Right ventricle myocardium superior (tissue), 1 donor: ENCODE data around the gene TTN. TPM values are rescaled to one million over a fixed set of nuclear protein-coding genes. Genes with fewer than 3 reads are reported as not detected.
"Not testable (repeated sequence)": the region's sequence is repeated elsewhere in the genome, so short reads cannot be mapped to it uniquely, and the experiment has no call there.

Experiments
- ATAC-seq: fragments of 200-7000 bp; cut with Tn5 transposase; one replicate; pipeline ENCODE4 v1.9.1; 2020; ENCODE audit warnings: mild to moderate bottlenecking; ENCODE audit not compliant: poor library complexity
- DNase-seq: peaks from one replicate; pipeline ENCODE4 v3.0.0-alpha.2; 2020
- intact Hi-C: fragments of 100-400 bp; cut with DNase I; formaldehyde crosslinking; loops from one replicate; pipeline ENCODE4 v1.11.2; 2022
- total RNA-seq: library from RNA; stranded (reverse); fragmentation: NEBNext Ultra II Directional; extraction: Animal tissue kit (Norgen Biotek cat#: 25700); gene quantifications from one replicate; pipeline ENCODE4 v1.2.1, GENCODE V29; 2021
- donor health status: DM: no; HTN: yes; CAD: no; lungs with severe emphysema.

The TTN gene
- total RNA-seq, 1 donor from 2014 or later, result 3,113 TPM

DNA sequence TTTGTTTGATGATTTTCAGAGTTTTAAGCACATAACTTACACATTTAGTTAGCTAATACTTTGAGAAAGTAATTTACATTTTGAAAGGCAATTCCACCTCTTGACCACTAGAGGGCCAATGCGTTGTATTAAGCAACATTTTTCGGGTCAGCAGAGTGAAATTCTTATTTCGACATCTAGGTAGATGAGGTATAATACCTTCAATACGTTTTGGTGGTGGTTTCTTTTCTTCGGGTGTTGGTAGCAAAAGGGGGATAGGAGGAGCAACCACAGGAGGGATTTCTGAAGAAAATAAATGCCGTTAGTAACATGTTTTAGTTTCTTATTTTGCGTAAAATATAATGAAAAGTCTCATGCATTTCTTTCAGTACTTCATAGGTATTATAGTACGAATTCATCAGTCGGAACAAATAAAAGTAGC is 106.3 kb downstream of the TTN start:
- ATAC-seq (no peak), DNase-seq (no peak)
- intact Hi-C loops, result no loop called here

DNA sequence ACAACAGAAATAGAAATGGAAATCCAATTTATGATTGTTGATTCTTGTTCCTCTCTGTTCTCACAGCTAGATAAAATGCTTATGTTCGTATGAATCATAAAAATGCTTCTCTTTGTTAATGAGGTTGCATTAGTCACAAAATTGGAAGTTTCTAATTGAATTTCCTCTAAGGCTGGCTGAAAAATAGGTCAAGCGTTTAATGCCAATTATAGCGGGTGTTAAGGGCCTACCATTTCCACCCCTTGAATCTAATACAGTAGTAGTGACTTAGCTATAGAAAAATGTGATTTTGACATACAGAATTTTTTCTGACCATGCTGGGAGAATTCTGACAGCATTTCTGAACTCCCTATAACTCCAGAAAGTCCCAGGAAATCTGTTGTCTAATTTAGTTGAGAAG is 107.1 kb downstream of the TTN start:
- no peak for DNase-seq
- no peak for ATAC-seq
- intact Hi-C loops, result no loop called here

DNA sequence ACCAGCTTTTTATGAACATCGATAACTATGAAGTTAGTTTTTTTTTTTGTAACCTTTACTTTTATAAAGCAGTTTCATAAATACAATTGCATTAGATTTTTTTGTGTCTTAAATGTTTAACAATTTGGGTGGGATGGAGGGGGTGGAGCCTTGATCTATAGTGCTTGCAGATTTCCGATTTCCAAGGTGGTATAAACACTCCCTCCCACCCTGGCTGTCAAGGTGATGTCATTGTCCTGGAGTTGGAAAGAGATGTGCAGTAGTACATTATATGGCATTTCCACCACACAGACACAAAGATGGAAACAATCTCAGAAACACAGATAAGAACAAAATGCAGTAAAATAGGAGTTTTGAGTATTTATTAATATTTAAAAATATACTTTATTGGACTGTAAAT is 114.4 kb downstream of the TTN start:
- intact Hi-C loops, result no loop called here
- no peak for ATAC-seq

DNA sequence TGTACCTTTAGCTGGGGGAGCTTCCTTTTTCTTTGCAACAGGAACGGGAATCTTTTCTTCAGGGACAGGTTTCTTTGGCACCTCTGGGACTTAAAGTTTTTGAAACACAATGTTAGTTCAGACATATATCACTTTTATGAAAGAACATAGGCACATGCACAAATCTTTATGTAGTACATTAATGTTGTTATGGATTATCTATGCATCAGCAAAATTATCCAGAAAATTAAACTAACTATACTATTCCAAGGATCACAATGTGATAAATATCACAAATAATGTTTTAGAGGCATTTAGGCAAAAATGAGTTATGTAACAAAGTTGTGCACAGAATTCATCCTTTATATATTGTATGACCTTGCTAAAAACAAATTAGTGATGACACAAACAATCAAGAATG is 117.4 kb downstream of the TTN start:
- ATAC-seq, result no peak
- intact Hi-C loops, result no loop called here
- no peak for DNase-seq

More for the DNA sequence above, 114.4 kb downstream of the TTN start:
- DNase-seq, result no peak

DNA sequence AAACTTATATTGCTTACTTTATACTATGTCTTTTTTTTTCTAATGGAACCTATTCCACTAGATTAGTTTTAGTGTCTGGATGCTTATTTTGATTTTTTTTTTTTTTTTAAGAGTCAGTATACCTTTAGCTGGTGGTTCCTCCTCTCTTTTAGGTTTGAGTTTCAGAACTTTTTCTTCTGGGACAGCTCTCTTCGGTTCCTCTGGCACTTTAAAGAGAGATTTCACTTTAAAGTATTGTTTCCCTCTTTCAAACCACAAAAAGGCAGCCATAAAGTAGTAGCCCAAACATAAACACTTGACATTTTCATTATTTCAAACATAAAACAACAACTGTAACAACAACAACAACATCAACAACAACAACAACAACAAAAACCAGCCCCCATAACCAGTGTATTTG is 123.3 kb downstream of the TTN start:
- DNase-seq, result no peak
- ATAC-seq, result no peak
- intact Hi-C loops, result no loop called here

DNA sequence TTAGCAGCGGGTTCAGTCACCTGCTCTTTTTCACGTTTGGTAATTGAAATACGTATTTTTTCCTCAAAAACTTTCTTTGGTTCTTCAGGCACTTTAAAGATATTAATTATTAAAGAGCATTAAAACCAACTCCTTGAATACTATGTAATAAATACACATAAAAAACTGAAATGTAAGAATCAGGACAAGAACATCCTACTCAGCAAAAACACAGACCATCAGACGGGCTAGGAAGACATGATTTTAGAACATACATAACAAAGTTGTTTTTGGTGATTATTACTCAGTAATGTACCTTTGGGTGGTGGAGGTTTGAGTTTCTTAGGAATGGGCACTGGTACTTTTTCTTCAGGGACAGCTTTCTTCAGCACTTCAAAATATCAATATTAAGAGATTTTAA is 126.1 kb downstream of the TTN start:
- ATAC-seq, result no peak
- intact Hi-C loops, result no loop called here
- no peak for DNase-seq

DNA sequence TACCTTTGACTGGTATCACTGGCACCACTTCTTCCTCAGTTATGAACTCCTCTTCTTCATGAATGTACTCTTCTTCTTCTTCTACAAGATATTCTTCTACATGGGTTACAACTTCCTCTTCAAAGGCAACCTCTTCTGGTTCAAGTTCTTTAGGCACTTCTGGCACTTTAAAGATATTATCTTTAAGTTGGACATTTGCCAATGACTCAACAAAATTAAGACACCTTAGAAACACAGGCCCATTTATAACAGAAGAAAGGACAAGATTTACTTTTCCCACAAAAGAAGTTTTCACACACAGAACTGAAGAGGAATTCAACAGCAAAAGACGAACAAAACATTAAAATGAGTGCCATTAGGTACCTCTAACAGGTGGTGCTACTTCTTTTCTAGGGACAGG is 127.3 kb downstream of the TTN start:
- intact Hi-C loops, result no loop called here
- no peak for DNase-seq
- ATAC-seq, result no peak

DNA sequence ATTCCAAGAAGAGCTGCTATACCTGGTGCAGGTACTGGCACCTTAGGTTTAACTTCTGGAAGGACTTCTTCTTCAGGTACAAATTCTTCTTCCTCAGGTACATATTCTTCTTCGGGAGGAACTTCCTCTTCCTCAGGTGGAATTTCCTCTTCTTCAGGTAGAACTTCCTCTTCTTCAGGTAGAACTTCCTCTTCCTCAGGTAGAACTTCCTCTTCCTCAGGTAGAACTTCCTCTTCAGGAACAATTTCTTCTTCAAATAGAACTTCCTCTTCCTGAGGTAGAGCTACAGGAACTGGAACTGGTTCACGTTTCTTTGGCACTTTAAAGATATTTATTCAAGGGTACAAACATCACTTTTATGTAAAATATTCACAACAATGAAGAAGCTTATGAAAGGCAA is 129.6 kb downstream of the TTN start:
- no peak for DNase-seq
- intact Hi-C loops, result no loop called here
- ATAC-seq, result no peak

DNA sequence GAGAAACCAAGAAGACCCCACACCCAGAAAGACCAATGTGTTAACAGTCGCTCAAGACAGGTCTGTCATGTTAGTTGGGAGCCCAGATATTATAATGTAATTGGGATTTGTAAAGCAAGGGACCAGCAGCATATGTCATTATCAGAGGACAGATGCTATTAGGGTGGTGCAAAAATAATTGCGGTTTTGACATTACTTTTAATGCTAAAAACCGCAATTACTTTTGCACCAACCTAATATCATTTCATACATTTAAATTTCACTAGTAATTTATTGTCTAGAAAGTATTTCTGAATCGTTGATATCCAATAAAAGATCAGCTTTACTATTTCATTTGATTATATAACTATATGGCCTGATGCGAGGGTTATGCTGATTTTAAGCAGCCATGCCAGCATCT is 131.2 kb downstream of the TTN start:
- DNase-seq, result no peak
- intact Hi-C loops, result no loop called here
- ATAC-seq, result no peak

DNA sequence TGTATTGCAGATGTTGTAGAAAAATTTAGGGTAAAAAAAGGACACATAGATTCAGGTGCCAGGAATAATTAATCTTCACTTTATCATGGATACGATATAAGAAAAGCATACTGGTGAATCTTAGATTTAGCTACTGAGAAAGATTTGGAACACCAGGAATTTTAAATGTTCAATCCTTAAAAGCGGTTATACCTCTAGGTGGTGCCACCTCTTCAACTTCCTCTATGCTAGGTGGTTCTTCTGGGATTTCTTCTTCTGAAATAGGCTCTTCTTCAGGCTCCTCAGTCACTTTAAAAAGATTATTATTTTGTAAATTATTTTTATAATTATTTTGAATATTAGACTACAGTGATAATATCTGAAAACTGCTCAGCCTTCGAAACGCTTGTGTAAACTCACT is 133.1 kb downstream of the TTN start:
- no peak for ATAC-seq
- no peak for DNase-seq
- intact Hi-C loops, result no loop called here

DNA sequence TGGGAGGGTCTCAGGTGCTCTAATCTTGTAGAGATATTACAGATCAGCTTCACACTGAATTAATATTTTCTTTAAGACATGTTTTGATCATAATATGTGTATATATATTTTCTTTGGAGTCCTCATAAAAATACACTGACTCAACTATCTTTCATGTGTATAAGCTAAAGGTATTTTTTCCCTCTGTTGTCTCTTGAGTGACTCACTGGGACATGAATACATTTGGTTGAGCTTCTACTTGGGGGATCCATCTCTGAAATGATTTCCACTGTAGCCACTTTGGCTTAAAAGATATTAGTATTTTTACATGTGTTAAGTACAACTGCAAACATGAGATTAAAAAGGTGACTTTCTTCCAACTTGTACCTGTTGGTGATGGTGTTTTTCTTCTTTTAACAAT is 140.8 kb downstream of the TTN start:
- no peak for ATAC-seq
- DNase-seq, result no peak
- intact Hi-C loops, result no loop called here

DNA sequence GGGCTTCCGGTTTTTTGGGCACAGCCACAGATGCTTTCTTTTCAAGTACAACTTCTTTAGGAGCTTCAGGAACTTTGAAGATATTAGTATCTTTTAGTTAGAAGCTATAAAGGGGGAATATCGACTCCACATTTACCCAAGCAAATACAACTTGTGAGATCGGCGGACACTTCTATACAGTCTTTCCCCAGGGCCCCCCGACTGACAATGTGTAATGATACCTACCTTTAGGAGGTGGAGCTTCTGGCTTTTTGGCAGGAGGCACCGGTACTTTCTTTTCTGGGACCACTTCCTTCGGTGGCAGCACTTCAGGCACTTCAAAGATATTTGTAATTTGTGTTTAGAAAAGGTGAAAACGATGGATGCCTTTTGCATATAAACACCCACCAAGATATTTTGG is 148.7 kb downstream of the TTN start:
- DNase-seq, intact Hi-C loops: not testable (repeated sequence)
- ATAC-seq, result peak; percentile 38

DNA sequence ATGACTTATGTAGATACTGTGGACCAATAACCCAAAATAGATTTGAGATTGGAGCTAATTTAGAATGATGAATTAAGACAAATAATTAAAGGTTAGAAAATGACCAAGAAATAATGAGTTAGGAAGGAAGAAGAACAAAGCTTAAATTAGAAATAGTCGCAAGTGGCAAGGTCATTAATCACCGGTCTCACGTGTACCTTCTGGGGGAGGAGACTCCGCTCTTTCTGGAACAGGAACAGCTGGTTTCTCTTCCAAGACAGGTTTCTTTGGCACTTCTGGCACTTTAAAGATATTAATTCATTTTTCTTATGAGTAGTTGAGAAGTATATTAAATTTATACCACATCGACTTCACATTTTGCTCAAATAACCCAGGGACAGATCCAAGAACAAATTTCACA is 156.7 kb downstream of the TTN start:
- ATAC-seq (peak; percentile 34), DNase-seq (no peak)
- intact Hi-C loops, result no loop called here

DNA sequence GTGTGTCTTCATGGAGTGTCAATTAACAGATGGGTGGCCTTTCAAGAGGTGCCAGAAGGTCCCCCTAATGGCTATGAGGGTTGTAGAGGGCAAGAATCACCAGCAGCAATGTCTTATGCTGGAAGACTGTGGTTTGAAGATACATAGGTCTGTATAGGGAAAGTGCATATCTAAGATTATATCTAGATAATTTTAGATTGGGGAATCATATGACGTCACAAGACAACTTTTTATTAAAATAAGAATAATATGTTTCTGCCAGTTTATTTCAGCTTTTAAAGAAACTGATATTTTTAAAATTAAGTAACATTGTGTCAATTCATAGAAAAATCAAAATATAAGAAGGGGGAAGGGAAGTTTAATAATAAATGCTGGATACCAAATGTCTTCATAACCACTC is 162.3 kb downstream of the TTN start:
- intact Hi-C loops, result no loop called here

DNA sequence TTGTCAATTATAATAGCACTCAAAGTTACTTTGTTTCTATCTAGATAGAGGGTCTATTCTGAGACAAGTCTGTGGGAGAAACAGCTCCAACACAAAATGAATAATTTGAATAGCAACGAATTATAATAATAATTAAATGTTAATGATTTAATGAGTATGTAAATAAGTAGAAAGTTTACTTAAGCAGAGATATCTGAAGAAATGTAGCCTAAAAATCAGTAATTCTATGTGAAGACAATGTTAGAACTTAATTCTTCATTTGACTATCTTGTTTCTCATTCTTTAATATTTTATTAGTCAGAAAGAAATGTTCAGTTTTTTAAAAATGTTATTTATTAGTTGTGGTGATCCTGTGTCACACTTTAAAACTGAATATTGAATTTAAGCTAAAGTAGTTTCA is 165.7 kb downstream of the TTN start:
- no peak for ATAC-seq
- intact Hi-C loops, result no loop called here
- DNase-seq, result no peak

More for the DNA sequence above, 162.3 kb downstream of the TTN start:
- ATAC-seq, result no peak
- no peak for DNase-seq

DNA sequence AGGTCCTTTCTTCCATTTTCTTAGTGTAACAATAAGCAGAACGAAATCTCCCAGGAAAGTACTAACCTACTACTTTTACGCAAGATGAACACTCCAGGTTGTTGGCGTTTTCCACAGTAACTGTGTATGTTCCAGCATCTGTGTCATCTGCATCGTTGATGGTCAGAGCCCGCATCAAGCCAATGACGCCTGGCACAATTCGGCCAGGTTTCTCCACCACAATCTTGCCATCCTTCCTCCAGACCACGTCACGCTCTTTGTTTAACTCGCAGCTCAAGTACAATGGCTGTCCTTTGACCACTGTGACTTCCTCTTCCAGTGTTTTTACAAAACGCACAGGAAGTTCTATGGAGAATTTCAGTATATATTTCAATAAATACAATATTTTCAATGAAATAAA is 171.3 kb downstream of the TTN start:
- ATAC-seq (peak; percentile 20), DNase-seq (no peak)

DNA sequence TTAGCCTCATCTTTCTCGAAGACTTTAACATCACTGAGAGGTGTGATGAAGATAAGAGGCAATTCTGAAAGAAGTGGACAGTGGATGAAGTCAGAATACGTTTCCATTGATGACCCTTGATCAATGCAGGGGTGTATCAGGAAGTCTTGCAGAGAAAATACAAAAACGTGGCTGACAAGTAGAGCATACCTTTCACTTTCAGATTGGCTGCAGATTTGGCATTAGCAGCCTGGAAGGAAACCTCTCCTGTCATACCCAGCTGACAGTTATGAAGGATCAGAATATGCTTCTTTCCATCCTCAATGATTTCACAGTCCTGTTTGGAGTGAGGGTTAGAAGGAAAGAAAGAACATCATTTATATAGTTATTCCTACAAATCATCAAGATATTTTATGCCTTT is 174.5 kb downstream of the TTN start:
- intact Hi-C loops, result no loop called here
- no peak for DNase-seq
- no peak for ATAC-seq

More for the DNA sequence above, 171.3 kb downstream of the TTN start:
- intact Hi-C loops, result no loop called here

DNA sequence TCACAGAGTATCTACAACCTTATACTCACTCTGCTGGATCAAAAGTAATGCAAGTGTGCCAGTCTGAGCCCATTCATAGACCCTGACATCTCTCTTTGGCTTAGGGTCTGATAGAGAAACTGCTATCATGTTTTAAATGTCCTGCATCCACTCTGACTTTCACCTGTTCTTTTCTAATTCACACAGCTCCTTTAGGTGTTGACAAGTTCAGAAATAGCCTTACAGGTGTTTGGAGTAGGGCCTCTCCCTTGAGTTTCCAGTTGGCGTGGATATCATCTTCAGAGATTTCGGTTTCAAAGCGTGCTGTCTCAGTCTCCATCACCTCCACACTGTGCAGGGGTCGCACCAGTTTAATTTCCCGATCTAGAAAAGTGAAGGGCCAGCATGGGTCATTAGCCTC is 176.6 kb downstream of the TTN start:
- DNase-seq, result no peak
- ATAC-seq, result peak; percentile 14
- intact Hi-C loops, result no loop called here

DNA sequence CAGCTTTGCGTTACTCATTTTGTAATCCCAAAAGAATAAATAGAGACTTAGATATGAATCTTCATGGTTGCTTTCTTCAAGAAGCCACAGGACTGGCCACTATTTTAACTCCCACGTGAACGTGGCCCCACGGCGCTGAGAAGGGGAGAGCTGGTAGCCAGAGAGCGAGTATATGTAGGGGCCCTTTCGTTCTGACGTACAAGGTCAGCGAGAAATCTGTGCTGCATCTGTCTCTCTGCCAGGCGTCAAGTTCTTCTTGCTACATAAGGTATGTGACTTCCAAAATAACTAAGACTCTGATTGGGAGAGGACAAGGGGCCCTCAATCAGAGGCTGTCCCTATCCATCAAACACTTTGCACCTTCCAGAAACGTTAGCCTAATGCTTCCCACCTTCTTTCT is 177.8 kb downstream of the TTN start:
- ATAC-seq (peak; percentile 78), DNase-seq (peak; percentile 52)
- intact Hi-C loops, result no loop called here

DNA sequence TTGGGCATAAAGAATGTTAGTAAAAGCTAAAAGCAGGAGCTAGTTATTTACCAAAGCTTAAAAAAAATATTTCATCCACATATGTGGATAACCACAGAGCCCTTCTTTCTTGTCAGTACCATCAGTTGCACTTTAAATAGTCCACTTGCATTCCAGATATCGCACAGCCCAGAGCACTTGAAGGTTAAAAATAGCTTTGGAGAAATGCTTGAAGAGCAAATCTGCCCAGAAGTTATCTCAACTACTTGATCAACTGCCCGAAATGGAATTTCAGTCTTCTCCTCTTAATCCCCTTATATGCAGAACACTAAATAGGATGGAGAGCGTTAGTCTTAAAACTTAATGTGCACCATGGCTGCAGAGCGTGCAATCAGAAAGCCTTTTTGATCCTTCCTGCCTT is 178.6 kb downstream of the TTN start:
- intact Hi-C loops, result no loop called here
- ATAC-seq (peak; percentile 75), DNase-seq (no peak)

DNA sequence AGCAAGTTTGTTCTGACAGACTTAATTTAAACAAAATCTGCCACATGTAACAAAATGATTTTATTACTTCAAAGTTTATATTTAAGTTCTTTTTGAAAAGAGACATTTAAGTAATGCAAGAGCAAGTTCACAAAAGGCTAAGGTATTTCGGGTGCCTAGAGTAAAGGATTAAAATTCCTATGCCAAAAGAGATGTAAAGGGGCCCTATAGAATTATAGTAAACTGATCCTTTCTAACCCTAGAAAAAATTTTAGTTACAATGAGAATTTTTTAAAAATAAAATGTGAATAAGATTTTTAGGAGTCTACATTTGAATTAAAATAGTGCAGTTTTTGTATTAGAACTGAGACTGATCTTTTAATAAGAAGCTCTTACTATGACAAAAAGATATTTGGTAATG is 179.8 kb downstream of the TTN start:
- ATAC-seq (no peak), DNase-seq (no peak)
- intact Hi-C loops, result no loop called here

DNA sequence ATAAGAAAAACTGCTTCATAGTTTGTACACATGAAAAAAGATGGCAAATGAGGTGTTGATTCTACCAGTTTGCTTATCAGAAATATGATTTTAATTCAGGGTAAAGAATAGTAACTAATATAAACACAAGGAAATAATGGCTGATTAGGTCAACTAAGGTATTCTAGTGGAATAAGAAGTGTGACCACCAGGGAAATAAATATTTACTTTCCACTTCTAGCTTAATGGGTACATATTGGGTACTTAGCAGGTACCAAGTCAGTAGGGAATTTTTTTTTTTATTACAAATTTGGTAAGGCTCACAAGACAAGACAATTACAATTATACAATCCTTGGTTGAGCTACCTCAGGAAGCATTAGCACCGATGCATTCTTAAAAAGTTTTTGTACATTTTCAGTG is 191.3 kb downstream of the TTN start:
- no peak for ATAC-seq
- intact Hi-C loops, result no loop called here
- DNase-seq, result no peak
